Measurements from ENCODE around the gene TOMM40L. TPM values are rescaled to one million over a fixed set of nuclear protein-coding genes. Genes with fewer than 3 reads are reported as not detected.

TOMM40L gene
- 9.1 and 11.9 TPM in 2 replicates for polyA plus RNA-seq

GRCh38 chr1:161225534-161226319, at the start of gene TOMM40L:
Gene TOMM40L (plus strand): TSS chr1:161226060. CDS start chr1:161226490, 430 bp downstream.

GRCh38 chr1:161177112-161177935, 48.5 kb upstream of the TOMM40L start, which contains the start of gene B4GALT3:
Gene B4GALT3 (minus strand): TSS chr1:161177507. CDS start chr1:161176060, 1,447 bp downstream.

GRCh38 chr1:161198897-161199431, 26.9 kb upstream of the TOMM40L start, which contains the start of gene ADAMTS4:
Gene ADAMTS4 (minus strand): TSS chr1:161199054. CDS start chr1:161198627, 427 bp downstream.

GRCh38 chr1:161201836-161202712, 23.8 kb upstream of the TOMM40L start, which contains the start of gene NDUFS2:
Gene NDUFS2 (plus strand): TSS chr1:161202367. CDS start chr1:161202386, 19 bp downstream.

GRCh38 chr1:161215076-161215475, 10.8 kb upstream of the TOMM40L start, which contains the start of gene FCER1G:
Gene FCER1G (plus strand): TSS chr1:161215295. CDS start chr1:161215322, 27 bp downstream.

GRCh38 chr1:161238039-161238473, 12.2 kb downstream of the TOMM40L start, which contains the start of gene NR1I3:
Gene NR1I3 (minus strand): TSS chr1:161238203. CDS start chr1:161236565, 1,638 bp downstream.

GRCh38 chr1:161258439-161259344, 32.8 kb downstream of the TOMM40L start, which contains the start of gene PCP4L1:
Gene PCP4L1 (plus strand): TSS chr1:161258745. CDS start chr1:161258975, 230 bp downstream.

Other genes starting within 250 kb of the TOMM40L start
- 0.10 TPM in 1 of 2 replicates, not detected in the other for gene F11R, start 204.9 kb upstream of the TOMM40L start, polyA plus RNA-seq
- gene TSTD1, start 187.1 kb upstream of the TOMM40L start, polyA plus RNA-seq: 35.1 and 74.9 TPM in 2 replicates
- 0.36 and 1.1 TPM in 2 replicates for gene USF1, start 180.1 kb upstream of the TOMM40L start, polyA plus RNA-seq
- 0.11 TPM in 1 of 2 replicates, not detected in the other for gene ARHGAP30, start 156.2 kb upstream of the TOMM40L start, polyA plus RNA-seq
- not detected in 2 replicates for gene NECTIN4, start 136.5 kb upstream of the TOMM40L start, polyA plus RNA-seq
- gene KLHDC9, start 127.7 kb upstream of the TOMM40L start, polyA plus RNA-seq: 8.0 and 17.1 TPM in 2 replicates
- 92.1 and 97.1 TPM in 2 replicates for gene PFDN2, start 108.0 kb upstream of the TOMM40L start, polyA plus RNA-seq
- 35.5 and 38.5 TPM in 2 replicates for gene NIT1, start 108.0 kb upstream of the TOMM40L start, polyA plus RNA-seq
- gene DEDD, start 93.4 kb upstream of the TOMM40L start, polyA plus RNA-seq: 27.4 and 28.0 TPM in 2 replicates
- 301 and 305 TPM in 2 replicates for gene UFC1, start 72.1 kb upstream of the TOMM40L start, polyA plus RNA-seq
- 3.2 and 6.2 TPM in 2 replicates for gene USP21, start 66.6 kb upstream of the TOMM40L start, polyA plus RNA-seq
- gene PPOX, start 59.6 kb upstream of the TOMM40L start, polyA plus RNA-seq: 27.6 and 29.5 TPM in 2 replicates
- gene B4GALT3, start 48.6 kb upstream of the TOMM40L start, polyA plus RNA-seq: 6.5 and 12.7 TPM in 2 replicates
- gene ADAMTS4, start 27.0 kb upstream of the TOMM40L start, polyA plus RNA-seq: 0.13 and 0.62 TPM in 2 replicates
- gene NDUFS2, start 23.7 kb upstream of the TOMM40L start, polyA plus RNA-seq: 145 and 159 TPM in 2 replicates
- gene FCER1G, start 10.8 kb upstream of the TOMM40L start, polyA plus RNA-seq: 2.9 and 7.6 TPM in 2 replicates
- gene APOA2, start 2.4 kb upstream of the TOMM40L start, polyA plus RNA-seq: not detected in 2 replicates
- gene NR1I3, start 12.1 kb downstream of the TOMM40L start, polyA plus RNA-seq: 0.23 and 1.4 TPM in 2 replicates
- 5.9 and 7.5 TPM in 2 replicates for gene PCP4L1, start 32.7 kb downstream of the TOMM40L start, polyA plus RNA-seq
- gene MPZ, start 83.9 kb downstream of the TOMM40L start, polyA plus RNA-seq: not detected in 2 replicates
- 72.3 and 72.8 TPM in 2 replicates for gene SDHC, start 88.3 kb downstream of the TOMM40L start, polyA plus RNA-seq
- gene CFAP126, start 141.8 kb downstream of the TOMM40L start, polyA plus RNA-seq: 0.83 and 1.7 TPM in 2 replicates

All from Purkinje cell (primary cell).